ENCODE data around the gene ARL1.

GRCh38 chr12:101436136-101436535 lies 28.6 kb upstream of the ARL1 start:
- TF ChIP-seq EP300 (IDR thresholded peaks at IDR 0.05; ENCODE audit: borderline replicate concordance in 1 of 2, control insufficient read depth in 1 of 2, low read depth in 2 of 2, low read length in 2 of 2) (no peak), POLR2AphosphoS5 (IDR thresholded peaks at IDR 0.05; ENCODE audit: low read length) (no peak), TARDBP (IDR thresholded peaks at IDR 0.05; ENCODE audit: borderline replicate concordance) (no peak), YY1 (IDR thresholded peaks at IDR 0.05; ENCODE audit: low read depth, low read length) (no peak), EGR1 (IDR thresholded peaks at IDR 0.05; ENCODE audit: borderline replicate concordance in 1 of 2, low read depth in 2 of 2, low read length in 2 of 2) (no peak), ETV6 (conservative IDR thresholded peaks at IDR 0.05 in 1 of 2, IDR thresholded peaks at IDR 0.05 in 1 of 2; ENCODE audit: borderline replicate concordance in 1 of 2, low read depth in 1 of 2) (no peak)
- TF ChIP-seq, protein P1, sequence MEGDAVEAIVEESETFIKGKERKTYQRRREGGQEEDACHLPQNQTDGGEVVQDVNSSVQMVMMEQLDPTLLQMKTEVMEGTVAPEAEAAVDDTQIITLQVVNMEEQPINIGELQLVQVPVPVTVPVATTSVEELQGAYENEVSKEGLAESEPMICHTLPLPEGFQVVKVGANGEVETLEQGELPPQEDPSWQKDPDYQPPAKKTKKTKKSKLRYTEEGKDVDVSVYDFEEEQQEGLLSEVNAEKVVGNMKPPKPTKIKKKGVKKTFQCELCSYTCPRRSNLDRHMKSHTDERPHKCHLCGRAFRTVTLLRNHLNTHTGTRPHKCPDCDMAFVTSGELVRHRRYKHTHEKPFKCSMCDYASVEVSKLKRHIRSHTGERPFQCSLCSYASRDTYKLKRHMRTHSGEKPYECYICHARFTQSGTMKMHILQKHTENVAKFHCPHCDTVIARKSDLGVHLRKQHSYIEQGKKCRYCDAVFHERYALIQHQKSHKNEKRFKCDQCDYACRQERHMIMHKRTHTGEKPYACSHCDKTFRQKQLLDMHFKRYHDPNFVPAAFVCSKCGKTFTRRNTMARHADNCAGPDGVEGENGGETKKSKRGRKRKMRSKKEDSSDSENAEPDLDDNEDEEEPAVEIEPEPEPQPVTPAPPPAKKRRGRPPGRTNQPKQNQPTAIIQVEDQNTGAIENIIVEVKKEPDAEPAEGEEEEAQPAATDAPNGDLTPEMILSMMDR (IDR thresholded peaks at IDR 0.05 in 2 of 3, conservative IDR thresholded peaks at IDR 0.05 in 1 of 3; ENCODE audit: control insufficient read depth in 2 of 3, extremely low read depth in 1 of 3, insufficient read depth in 1 of 3, low read depth in 3 of 3, low read length in 3 of 3), result no peak

Data from GM12878 (cell line).